ENCODE data around the gene SPINT1. TPM values are rescaled to one million over a fixed set of nuclear protein-coding genes. Genes with fewer than 3 reads are reported as not detected.
A peak's percentile ranks its signal among the peaks of the same experiment; 100 is the strongest.

Gene SPINT1
- total RNA-seq, 2 experiments from 2014 or later, result 8.5 to 8.9 TPM

GRCh38 chr15:40808861-40809450 is 34.9 kb upstream of the SPINT1 start:
- CTCF ChIA-PET, result interaction anchor here (2.4 kb wide), 1 partner anchor 86 kb away, joined by 10 read pairs; the partner anchor contains the start of gene VPS18
- intact Hi-C loops (cut with DNase I, micrococcal nuclease), result no loop called here
- H3K9me3 Mint-ChIP-seq (ENCODE audit: low read depth), result no peaks in the 10 kb centered on the region

DNA sequence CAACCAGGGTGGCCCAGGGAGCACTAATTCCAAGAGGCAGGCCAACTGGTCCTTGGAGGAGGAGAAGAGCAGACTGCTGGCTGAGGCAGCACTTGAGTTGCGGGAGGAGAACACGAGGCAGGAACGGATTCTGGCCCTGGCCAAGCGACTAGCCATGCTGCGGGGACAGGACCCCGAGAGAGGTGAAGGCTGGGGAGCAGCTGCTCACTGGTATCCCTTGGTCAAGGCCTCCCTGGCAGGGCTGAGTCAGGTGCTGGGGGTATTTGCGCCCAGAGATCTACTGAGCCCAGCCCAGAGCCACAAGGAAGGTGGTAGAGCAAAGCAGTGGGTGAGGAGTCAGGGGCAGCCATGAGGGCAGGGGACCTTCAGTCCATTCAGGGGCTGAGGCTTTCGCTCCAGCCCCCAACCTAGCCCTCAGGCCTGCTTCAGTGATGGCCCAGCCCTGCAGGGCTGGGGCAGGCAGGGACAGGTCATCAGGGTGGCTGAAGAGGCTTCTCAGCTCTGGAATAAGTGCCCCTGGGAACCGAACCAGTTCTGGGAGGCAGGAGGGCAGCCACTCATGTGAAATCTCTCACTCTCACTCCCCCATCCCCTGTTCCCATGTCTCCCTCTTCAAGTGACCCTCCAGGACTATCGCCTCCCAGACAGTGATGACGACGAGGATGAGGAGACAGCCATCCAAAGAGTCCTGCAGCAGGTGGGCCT is 31.0 kb upstream of the SPINT1 start:
- Mint-ChIP-seq H3K27me3 (no peaks in the 10 kb centered on the region), H3K4me3 (no peak overlapping the region), H3K4me1 (peaks cover 13% of the 10 kb centered on the region), H3K36me3 (ENCODE audit: low read depth) (peaks cover 25% of the 10 kb centered on the region), H3K27ac (no peak overlapping the region), H3K9me3 (ENCODE audit: low read depth) (no peaks in the 10 kb centered on the region)
- no peak for ATAC-seq
- ChIA-PET POLR2A (interaction anchor here (0.7 kb wide), 1 partner anchor 29 kb away, joined by 3 read pairs; no protein-coding TSS in a partner anchor), CTCF (interaction anchor here (1.1 kb wide), 1 partner anchor 22 kb away, joined by 5 read pairs; no protein-coding TSS in a partner anchor)
- intact Hi-C loops (cut with DNase I, micrococcal nuclease), result no loop called here
- DNase-seq, result no peak

More at GRCh38 chr15:40808861-40809450, 34.9 kb upstream of the SPINT1 start:
- no peaks in the 10 kb centered on the region for H3K27me3 Mint-ChIP-seq
- H3K4me3 Mint-ChIP-seq, result peak overlapping the region; percentile 91
- DNase-seq, result peak; percentile 23
- no peak overlapping the region for H3K27ac Mint-ChIP-seq
- ATAC-seq, result no peak
- POLR2A ChIA-PET, result no interaction called here
- H3K4me1 Mint-ChIP-seq, result peaks cover 16% of the 10 kb centered on the region
- H3K36me3 Mint-ChIP-seq (ENCODE audit: low read depth), result peaks cover 22% of the 10 kb centered on the region

DNA sequence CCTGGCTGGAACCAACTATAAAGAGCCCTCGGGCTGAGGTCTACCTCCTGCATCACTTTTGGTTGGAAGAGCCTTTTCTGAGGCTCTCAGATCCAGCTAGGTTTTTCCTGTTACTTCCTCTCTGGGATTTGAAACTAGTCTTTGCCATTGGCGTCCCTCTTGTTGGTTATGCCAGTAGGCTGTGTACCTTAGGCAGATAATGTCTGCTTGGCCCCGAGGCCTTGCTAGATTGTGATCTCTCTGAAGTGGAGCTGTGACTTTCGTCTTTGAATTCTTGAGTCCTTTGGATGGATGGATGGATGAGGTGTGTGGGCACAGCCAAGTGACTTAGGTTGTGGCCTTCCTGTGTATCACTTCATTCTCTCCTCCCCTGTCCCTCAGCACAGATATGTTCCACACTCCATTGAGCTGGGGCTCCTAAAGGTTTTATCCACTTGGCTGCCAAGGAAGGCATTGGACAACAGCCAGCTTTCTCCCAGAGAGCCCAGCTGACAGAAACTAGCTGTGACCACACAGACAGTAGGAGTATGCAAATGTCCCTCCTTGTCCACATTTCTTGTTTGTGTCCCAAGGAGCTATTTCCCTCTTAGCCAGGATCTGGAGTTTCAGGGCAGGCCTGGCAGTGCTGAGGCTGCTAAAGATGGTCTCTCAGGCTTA is 28.7 kb upstream of the SPINT1 start:
- POLR2A ChIA-PET, result no interaction called here
- no peak for ATAC-seq
- no peaks in the 10 kb centered on the region for H3K27me3 Mint-ChIP-seq

DNA sequence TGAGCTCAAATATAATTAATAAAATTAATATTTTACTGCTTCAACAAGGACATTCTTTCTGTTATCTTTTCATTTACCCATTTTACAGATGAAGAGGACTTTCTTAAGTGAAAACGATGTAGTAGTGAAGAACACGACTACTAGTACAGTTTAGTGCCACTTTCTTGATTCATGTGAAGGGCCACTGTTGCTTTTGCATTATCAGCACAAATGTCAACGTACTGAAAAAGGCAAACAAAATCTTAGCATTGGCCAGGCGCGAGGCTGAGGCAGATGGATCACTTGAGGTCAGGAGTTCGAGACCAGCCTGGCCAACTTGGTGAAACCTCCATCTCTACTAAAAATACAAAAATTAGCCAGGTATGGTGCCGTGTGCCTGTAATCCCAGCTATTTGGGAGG is 24.8 kb upstream of the SPINT1 start:
- ATAC-seq (no peak), DNase-seq (no peak)
- Mint-ChIP-seq H3K27me3 (no peaks in the 10 kb centered on the region), H3K4me1 (no peaks in the 10 kb centered on the region), H3K9me3 (ENCODE audit: low read depth) (no peaks in the 10 kb centered on the region), H3K27ac (no peak overlapping the region), H3K36me3 (ENCODE audit: low read depth) (peaks cover 6% of the 10 kb centered on the region), H3K4me3 (no peak overlapping the region)
- ChIA-PET CTCF (interaction anchor here (0.9 kb wide), 1 partner anchor 86 kb away, joined by 3 read pairs; no protein-coding TSS in a partner anchor), POLR2A (no interaction called here)
- intact Hi-C loops (cut with DNase I, micrococcal nuclease), result no loop called here

More for the DNA sequence above, 28.7 kb upstream of the SPINT1 start:
- Mint-ChIP-seq H3K9me3 (ENCODE audit: low read depth) (no peaks in the 10 kb centered on the region), H3K4me3 (no peak overlapping the region), H3K4me1 (no peaks in the 10 kb centered on the region), H3K36me3 (ENCODE audit: low read depth) (peaks cover 20% of the 10 kb centered on the region), H3K27ac (no peak overlapping the region)
- CTCF ChIA-PET, result interaction anchor here (0.6 to 1.3 kb wide), 4 partner anchors 12 to 42 kb away, joined by 3 to 4 read pairs (median 4); no protein-coding TSS in a partner anchor
- no peak for DNase-seq
- intact Hi-C loops (cut with DNase I, micrococcal nuclease), result no loop called here

- ChIA-PET CTCF (interaction anchor here (0.6 kb wide), 1 partner anchor 233 kb away, joined by 4 read pairs; no protein-coding TSS in a partner anchor), POLR2A (no interaction called here)
- DNase-seq (no peak), ATAC-seq (no peak)
- no peaks in the 10 kb centered on the region for H3K4me1 Mint-ChIP-seq
- H3K36me3 Mint-ChIP-seq (ENCODE audit: low read depth), result no peaks in the 10 kb centered on the region
- intact Hi-C loops (cut with DNase I, micrococcal nuclease), result no loop called here
- H3K4me3 Mint-ChIP-seq, result no peak overlapping the region
- H3K27me3 Mint-ChIP-seq, result peaks cover 2% of the 10 kb centered on the region
- H3K27ac Mint-ChIP-seq, result no peak overlapping the region
- H3K9me3 Mint-ChIP-seq (ENCODE audit: low read depth), result no peaks in the 10 kb centered on the region
Measured at GRCh38 chr15:40821195-40821594, 22.7 kb upstream of the SPINT1 start.

DNA sequence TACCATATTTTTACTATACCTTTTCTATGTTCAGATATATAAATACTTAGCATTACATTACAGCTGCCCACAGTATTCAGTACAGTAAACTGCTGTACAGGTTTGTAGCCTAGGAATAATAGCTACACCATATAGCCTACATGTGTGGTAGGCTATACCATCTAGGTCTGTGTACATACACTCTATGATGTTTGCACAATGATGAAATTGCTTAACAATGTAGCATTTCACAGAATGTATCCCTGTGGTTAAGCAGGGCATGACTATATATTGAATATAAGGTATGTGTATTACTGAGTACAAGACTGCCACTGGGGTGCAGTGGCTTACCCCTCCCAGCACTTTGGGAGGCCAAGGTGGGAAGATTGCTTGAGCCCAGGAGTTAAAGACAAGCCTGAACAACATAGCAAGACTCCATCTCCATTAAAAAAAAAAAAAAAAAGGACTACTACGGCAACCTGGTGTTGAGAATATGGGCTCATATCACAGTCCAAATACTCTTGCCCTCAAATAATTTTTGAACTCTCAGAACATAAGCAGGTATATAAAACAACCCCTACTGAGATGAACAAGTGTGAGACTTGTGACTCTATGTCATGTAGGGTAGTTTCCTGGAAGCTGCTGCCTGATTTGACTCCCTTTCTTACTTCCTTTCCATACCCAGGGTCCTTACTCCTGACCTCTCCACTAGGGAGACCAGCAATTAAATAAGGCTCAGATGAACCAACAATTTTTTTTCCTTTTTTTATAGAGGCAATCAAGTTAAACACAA is 20.1 kb upstream of the SPINT1 start:
- no peak overlapping the region for H3K4me3 Mint-ChIP-seq
- no peaks in the 10 kb centered on the region for H3K4me1 Mint-ChIP-seq
- ChIA-PET CTCF (interaction anchor here (0.6 to 1.0 kb wide), 4 partner anchors 34 to 108 kb away, joined by 3 to 4 read pairs (median 3); no protein-coding TSS in a partner anchor), POLR2A (interaction anchor here (0.6 kb wide), 1 partner anchor 441 kb away, joined by 5 read pairs; the partner anchor contains the start of gene KNSTRN)
- peaks cover 2% of the 10 kb centered on the region for H3K27me3 Mint-ChIP-seq
- H3K27ac Mint-ChIP-seq, result no peak overlapping the region
- no peaks in the 10 kb centered on the region for H3K36me3 Mint-ChIP-seq (ENCODE audit: low read depth)
- H3K9me3 Mint-ChIP-seq (ENCODE audit: low read depth), result no peaks in the 10 kb centered on the region
- intact Hi-C loops (cut with DNase I, micrococcal nuclease), result no loop called here
- ATAC-seq (peak; percentile 69), DNase-seq (no peak)

- intact Hi-C loops (cut with DNase I, micrococcal nuclease), result no loop called here
- H3K4me1 Mint-ChIP-seq, result no peaks in the 10 kb centered on the region
- ATAC-seq (no peak), DNase-seq (no peak)
- POLR2A ChIA-PET, result no interaction called here
- no peak overlapping the region for H3K4me3 Mint-ChIP-seq
- no peaks in the 10 kb centered on the region for H3K36me3 Mint-ChIP-seq (ENCODE audit: low read depth)
- H3K27me3 Mint-ChIP-seq, result peaks cover 2% of the 10 kb centered on the region
- H3K27ac Mint-ChIP-seq, result no peak overlapping the region
- no peaks in the 10 kb centered on the region for H3K9me3 Mint-ChIP-seq (ENCODE audit: low read depth)
- CTCF ChIA-PET, result interaction anchor here (0.9 kb wide), 1 partner anchor 31 kb away, joined by 3 read pairs; no protein-coding TSS in a partner anchor
Measured at GRCh38 chr15:40825661-40826422, 18.0 kb upstream of the SPINT1 start.

GRCh38 chr15:40826423-40827075 is 17.3 kb upstream of the SPINT1 start:
- no peaks in the 10 kb centered on the region for H3K9me3 Mint-ChIP-seq (ENCODE audit: low read depth)
- H3K4me3 Mint-ChIP-seq, result no peak overlapping the region
- intact Hi-C loops (cut with DNase I, micrococcal nuclease), result no loop called here
- peaks cover 2% of the 10 kb centered on the region for H3K27me3 Mint-ChIP-seq
- ChIA-PET POLR2A (no interaction called here), CTCF (interaction anchor here (0.9 kb wide), 1 partner anchor 30 kb away, joined by 3 read pairs; no protein-coding TSS in a partner anchor)
- no peak for ATAC-seq
- DNase-seq, result no peak
- H3K36me3 Mint-ChIP-seq (ENCODE audit: low read depth), result no peaks in the 10 kb centered on the region
- no peaks in the 10 kb centered on the region for H3K4me1 Mint-ChIP-seq
- H3K27ac Mint-ChIP-seq, result no peak overlapping the region

DNA sequence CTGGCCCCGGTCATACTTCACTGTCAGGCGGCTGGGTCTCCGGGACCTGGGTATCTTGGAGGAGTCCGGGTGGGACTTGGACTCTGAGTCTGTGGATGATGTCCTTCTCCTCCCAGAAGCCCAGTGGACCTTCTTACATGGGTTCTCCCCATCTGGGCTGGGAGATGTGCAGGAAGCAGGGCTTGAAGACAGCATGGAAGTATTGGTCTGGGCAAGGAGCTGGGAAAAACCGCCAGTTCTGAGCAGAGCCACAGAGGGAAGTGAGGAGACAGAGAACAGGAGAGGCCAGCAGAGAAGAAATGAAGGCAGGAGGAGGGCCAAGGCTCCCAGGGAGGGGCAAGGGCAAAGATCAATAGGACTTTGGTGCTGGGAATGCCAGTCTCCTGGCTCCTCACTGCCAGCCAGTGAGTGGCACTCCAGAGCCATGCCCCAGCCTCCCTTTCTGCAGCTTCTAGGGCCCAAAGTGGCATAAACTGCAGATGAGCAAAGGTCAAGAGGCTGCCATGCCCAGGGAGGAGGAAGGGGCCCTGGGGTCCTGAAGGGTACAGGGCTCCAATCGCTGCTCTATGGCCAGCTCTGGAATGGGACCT is 15.3 kb upstream of the SPINT1 start, which contains the start of gene PPP1R14D:
Gene PPP1R14D (minus strand): TSS at position 262 of the 590 bp plus-strand sequence. CDS start 67 bp downstream, at position 195.
- Mint-ChIP-seq H3K4me3 (no peak within 1 kb of the TSS), H3K36me3 (ENCODE audit: low read depth) (no peaks in the 10 kb centered on the region), H3K27ac (no peak within 1 kb of the TSS), H3K4me1 (no peaks in the 10 kb centered on the region), H3K9me3 (ENCODE audit: low read depth) (no peaks in the 10 kb centered on the region), H3K27me3 (peaks cover 2% of the 10 kb centered on the region)
- ATAC-seq (no peak), DNase-seq (no peak)
- POLR2A ChIA-PET, result interaction anchor here (0.6 kb wide), 1 partner anchor 293 kb away, joined by 4 read pairs; no protein-coding TSS in a partner anchor
- CTCF ChIA-PET, result interaction anchor here (0.6 to 1.4 kb wide), 4 partner anchors 26 to 64 kb away, joined by 3 to 5 read pairs (median 3); no protein-coding TSS in a partner anchor
- intact Hi-C loops (cut with DNase I, micrococcal nuclease), result no loop called here

GRCh38 chr15:40829115-40829514 is 14.7 kb upstream of the SPINT1 start:
- intact Hi-C loops (cut with DNase I, micrococcal nuclease), result no loop called here
- H3K4me1 Mint-ChIP-seq, result no peaks in the 10 kb centered on the region
- ChIA-PET POLR2A (no interaction called here), CTCF (no interaction called here)
- no peak for DNase-seq
- no peak overlapping the region for H3K4me3 Mint-ChIP-seq
- H3K36me3 Mint-ChIP-seq (ENCODE audit: low read depth), result no peaks in the 10 kb centered on the region
- H3K9me3 Mint-ChIP-seq (ENCODE audit: low read depth), result no peaks in the 10 kb centered on the region
- ATAC-seq, result no peak
- H3K27ac Mint-ChIP-seq, result no peak overlapping the region
- peaks cover 2% of the 10 kb centered on the region for H3K27me3 Mint-ChIP-seq

Measured in activated CD4-positive, alpha-beta T cell treated with anti-CD3 and anti-CD28 coated beads for 36 hours (primary cell).